NCI-H526 (cell line): ENCODE data around the gene IP6K2.

ENCODE experiments used
- DNase-seq, 2 experiments: peaks; one replicate each; lab custom pipeline; 2025; lab: John Stamatoyannopoulos, UW

IP6K2 gene

DNA sequence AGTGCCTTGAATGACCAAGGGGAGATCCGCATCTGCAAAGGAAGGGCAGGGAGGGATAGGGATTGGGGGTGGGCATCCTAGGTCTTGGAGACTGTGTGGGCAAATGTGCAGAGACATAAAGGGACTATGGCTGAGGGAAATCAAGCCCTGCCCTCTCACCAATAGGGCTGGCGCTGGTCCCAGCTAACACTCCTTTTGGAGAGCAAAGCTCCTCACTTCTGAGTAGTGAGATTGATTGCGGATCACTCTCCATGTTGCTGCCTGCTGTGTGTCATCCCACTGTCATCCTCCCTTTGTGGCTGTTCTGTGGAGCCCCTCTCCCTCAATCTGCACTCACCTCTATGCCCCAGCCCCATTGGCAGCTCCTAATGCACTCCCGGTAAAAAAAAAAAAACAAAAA lies 52.1 kb downstream of the IP6K2 start:
- no peak for DNase-seq

DNA sequence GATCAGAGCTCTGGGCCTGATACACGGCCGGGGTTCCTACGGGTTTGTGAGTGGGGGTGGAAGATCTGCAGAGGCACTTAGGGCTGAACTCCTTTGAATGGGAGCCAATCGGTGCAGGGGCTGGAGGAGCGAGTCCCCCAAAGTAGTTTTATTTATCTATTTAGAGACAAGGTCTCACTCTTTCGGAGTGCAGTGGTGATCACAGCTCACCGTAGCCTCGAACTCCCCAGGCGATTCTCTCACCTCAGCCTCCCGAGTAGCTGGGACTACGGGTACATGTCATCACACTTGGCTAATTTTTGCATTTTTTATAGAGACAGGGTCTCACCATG lies 52.7 kb downstream of the IP6K2 start:
- no peak for DNase-seq

DNA sequence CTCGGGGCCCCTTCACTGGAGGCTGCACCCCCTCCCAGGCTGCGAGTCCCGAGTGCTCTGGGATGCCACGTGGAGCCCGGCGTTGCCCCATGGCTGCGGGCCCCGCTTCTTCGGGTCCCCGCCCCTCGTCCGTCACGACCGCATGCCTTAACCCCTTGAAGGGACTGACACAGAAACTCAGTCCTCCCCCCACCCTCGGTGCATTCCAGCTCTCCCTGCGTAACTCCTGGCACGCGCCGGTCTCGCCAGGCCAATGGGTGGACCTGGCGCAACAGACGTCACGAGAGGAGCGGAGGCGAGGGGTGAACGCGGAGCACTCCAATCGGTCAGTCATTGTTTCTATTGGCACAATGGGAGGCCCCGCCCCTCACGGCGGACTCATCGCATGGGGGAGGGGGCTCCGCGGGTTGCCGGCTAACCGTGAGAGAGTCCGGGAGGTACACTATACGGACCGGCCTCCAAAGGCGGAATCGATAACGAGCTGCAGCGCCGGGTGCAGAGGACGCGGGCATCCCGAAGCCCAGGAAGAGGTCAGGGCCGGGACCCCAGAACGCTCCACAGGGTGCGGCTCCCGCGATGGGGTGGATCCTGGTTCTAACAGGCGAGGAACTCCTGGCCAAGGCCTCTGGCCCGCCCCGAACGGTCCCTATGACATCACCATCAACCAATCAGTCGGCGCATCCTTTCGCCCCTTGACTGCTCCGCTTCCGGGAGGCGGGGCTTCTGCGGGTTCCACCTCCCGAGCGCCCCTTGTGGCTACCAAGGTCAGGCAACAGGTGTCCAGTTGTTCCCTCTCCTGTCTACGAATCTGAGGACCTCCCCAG lies 53.3 kb downstream of the IP6K2 start:
- peak; percentile 96 to 98 for DNase-seq

DNA sequence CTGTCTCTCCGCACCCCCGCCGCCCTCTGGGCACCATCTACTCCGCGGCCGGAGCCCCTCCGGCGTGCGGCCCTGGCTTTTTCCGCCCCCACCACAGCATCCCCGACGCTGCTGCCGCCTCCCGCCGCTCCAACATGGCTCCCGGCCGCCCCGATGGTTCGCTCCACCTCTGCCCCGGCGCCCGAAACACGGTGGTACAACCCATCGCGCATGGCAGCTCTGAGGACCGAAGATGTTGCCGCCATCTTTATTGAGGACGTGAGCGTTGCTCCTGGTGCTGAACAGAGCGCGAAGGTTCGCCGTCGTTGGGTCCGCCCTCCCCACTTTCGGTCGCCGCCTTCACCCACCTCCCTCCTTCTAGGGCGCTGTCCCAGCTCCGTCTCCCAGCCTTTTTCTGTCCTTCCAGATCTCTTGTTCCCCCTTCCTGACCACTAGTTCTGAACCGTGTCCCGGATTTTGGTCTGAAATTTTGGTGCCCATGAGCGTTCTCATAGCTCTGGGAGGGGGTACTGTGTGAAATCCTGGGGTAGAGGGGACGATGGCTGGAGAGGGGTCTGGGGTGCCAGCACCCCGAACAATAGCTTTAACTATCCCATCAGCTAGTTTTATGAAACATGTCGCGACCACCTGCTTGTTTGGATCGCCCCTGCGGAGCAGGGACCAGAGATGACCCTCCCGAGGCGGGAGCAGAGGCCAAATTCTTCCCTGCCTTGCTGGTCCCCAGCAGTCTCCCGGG lies 54.1 kb downstream of the IP6K2 start, which contains the start of gene CELSR3:
Gene CELSR3, minus strand, starts transcription at position 134 of the 736 bp plus-strand sequence. CDS start 252 bp downstream, outside the sequence.
- DNase-seq = peak; percentile 43 to 91

DNA sequence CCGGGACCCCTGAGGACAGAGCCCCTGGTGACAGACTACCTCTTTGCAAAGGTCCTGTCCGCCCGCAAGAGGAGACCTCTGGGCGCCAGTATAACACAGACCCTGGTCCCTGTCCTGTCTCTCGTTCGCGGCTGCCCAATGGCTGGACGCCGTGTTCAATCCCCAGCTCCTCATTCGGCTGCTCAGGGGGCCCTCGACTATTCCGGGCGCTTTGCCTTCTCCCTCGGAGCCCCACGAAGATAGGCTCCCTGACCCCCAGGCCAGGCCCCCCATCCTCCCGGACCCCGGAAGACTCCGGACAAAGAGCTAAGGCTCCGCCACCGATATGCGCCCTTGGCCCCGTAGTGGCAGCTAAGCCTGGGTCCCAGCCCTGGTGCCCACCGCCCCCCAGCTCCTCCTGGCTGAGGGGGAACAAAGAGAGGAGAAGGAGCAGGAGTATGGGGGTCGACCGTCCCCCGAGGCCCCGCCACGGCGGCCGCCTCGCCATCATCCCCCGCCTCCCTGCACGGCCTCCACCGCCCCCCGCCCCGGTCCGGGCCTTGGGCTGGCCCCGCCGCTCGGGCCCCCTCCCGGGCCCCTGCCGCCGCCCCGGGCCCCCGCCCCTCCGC lies 54.8 kb downstream of the IP6K2 start:
- DNase-seq = no peak

DNA sequence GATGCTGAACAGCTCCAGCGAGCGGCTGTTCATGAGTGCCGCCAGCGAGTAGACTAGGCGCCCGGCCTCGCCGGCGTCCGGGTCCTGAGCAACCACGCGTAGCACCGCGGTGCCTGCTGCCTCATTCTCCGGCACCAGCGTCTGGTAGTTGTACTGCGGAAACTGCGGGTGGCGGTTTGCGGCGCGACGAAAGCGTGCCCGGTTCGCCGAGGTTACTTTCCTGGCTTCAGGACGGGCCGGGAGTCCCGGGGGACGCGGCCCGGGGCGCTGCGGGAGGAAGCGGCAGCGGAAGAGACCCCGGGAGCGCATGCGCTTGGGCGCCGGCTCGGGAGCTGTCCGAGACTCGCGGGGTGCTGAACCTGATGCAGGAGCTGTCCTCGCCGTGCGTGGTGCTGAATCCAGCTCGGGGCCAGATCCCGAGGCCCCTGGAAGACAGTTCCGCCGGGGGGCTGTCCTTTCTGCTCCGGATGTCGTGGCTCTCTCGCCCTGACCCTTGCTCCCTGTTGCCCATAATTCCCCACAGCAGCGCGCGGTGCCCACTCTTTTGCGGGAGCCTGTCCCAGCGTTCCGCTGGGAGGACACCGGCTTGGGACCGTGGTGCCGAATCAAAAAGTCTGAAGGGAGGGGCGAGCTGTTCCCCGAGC lies 55.4 kb downstream of the IP6K2 start:
- DNase-seq = no peak

DNA sequence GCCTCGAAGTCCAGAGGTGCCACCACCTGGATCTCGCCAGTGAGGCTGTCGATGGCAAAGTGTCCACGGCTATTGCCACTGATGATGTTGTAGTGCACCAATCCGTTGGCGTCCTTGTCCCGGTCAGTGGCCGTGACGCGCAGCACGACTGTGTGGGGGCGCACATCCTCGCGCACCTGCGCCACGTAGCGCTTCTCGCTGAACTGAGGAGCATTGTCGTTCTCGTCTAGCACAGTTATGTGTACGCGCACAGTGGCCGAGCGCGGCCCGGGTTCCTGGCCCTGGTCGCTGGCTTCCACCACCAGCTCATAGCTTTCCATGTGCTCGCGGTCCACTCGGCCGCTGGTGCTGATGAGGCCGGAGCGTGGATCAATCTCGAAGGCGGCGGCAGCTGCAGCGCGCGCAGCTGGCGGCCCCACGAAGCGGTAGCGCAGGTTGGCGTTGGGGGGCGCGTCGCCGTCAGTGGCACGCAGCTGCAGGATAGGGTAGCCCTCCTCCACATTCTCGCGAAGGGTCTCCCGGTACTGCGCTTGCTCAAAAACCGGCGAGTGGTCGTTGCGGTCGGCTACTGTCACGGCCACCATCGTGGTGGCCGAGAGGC lies 56.1 kb downstream of the IP6K2 start:
- no peak for DNase-seq

DNA sequence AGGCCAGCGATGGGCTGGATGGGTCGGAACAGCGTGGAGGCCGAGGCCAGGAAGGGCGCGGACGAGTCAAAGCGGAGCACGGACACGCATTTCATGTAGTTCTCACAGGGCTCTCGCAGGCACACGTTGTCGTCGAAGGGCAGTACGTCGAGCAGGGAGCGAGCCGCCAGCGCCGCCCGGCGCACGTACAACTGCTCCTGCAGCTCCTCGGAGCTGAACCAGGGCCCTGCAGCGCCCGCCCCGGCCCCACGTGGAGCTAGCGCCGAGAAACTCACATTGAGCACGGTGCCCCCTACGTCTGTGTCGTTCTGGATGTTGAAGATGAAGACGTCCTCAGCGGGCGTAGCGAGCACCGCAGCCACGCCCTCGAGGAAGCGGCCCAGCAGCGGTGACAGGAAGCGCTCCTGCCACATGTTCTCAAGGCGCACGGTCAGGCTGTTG lies 60.2 kb downstream of the IP6K2 start:
- no peak for DNase-seq

DNA sequence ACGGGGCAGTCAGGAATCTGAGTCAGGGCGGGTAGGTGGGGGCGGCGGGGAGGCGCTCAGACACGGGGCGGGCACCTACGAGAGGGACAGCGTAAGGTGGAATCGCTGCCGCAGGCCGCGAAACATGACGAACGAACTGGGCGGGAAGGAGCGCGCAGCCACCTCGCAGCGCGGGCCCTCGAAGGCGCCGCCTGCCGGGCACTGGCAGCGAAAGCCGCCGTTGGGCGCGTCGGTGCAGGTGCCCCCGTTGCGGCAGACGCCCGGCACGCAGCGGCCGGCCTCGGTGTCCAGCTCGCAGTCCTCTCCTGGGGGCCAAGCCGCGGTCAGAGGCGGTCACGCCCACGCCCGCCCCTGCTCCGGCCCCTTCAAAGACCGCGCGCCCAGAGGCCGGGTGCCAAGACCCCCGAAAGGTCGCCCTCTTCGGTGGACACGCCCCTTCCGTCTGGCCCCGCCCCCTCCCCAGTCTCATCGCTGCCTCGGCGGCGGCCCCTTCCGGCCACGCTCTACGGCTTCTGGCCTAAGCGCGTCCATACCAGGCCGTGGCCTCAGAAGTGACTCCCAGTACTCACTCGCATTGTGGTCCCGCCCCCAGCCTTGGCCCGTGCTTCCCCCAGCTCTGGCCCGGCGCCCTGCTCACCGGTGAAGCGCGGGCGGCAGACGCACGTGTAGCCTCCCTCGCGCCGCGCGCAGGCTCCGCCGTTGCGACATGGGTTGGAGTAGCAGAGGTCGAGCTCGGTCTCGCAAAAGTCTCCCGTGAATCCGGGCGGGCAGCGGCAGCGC lies 60.8 kb downstream of the IP6K2 start:
- DNase-seq = no peak

DNA sequence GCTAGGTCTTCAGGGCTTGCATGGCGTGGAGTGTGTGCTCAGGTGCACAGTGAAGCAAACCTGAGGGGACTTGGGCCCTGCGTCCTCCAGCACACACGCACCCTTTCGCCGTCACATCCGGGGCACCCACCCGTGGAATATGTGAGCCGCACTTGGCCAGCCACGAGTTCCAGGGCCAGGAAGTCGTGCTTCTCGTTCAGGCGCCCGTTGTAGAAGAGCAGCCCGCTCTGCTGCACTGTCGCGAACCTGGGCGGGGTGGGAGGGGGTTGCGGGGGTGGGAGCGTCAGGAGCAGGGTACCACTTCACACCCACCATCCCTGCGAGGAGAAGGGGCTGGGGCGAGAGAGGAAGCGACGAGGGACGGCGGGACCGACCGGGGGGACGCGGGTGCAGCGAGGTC lies 61.4 kb downstream of the IP6K2 start:
- no peak for DNase-seq

DNA sequence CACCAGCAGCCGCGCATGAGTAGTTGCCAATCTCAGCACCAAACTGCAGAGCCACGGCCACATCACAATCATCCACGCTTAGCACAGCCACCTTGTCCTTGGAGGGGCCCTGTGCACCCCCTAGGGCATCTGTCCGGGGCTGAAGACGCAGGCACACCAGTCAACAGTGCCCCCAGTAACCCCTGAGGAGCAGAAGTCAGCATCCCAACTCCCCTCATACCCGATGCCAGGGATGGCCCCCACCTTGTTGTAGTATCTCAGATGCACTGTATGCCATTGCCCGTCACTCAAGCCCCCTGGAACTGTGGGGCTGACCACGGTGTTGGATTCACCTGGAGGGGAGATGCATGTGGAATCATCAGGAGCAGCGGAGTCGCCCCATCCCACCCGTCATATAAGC lies 62.0 kb downstream of the IP6K2 start:
- DNase-seq = no peak

DNA sequence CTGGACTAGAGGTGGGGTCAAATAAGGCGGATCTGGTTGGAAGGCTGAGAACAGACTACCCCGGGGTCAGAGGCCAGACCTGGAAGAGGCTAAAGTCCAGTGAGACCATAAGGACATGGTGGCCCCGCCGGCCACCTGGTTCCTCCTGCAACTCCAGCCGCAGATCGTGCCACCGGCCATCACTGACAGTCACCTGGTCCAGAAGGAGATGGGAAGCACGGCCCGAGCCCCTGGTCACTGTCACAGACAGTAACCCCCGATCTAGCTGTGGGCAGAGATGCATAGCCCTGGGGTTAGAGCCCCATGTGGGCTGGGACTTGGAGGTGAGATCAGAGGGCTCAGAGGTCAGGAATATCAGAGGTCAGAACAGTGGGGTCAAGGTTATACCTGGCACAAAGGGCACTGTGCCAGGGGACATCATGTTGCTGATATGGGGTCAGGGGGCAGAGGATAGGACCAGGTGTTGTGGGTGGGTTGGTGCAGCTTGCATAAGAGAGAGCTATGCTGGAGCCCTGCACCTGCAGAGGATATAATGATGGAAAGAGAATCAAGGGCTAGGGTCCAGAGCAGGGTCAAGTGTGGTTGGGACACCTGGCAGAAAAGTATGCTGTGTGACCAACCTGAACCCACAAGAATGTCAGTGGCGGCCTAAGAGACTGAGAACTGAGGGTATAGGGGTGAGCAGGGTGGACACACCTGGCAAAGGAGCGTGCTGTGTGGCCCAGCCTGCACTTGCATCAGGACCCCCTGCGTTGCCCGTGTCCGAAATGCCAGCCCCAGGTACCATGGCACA lies 63.9 kb downstream of the IP6K2 start:
- DNase-seq = no peak

DNA sequence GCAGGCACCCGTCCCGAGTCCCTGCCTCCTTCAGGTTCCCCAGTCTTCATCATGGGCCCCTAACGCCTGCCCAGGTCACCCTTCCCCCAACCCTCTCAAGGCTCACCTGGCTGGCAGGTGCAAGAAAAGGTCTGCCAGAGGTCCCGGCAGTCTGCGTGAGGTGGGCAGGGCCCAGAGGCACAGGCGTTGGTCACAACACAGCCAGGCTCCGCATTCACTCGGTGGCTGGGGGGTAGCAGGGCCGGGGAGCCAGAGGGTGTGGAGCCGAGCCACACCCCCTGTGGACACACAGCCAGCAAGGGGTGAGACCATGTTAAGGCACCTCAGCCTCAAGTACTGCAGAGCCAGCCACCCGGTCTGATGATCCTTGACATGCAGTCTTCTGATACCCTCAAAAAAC lies 65.2 kb downstream of the IP6K2 start:
- DNase-seq = no peak

DNA sequence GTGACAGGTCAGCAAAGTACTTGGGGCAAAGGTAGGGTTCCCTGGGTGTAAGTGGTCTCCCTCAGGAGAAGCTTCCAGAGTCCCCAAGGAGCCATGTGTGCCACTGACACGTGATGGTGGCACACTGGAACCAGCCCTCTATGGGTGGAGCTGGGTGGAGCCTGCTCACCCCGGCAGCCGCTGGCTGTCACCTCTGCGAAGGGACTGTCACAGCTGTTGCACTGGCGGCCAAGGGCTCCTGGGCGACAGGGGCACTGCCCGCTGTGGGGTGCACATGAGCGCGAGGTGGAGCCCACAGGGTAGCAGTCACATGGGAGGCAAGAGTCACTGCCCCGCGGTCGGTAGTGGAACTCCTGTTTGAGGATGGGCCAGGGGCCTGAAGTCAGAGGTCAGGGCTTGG lies 66.3 kb downstream of the IP6K2 start:
- DNase-seq = no peak

DNA sequence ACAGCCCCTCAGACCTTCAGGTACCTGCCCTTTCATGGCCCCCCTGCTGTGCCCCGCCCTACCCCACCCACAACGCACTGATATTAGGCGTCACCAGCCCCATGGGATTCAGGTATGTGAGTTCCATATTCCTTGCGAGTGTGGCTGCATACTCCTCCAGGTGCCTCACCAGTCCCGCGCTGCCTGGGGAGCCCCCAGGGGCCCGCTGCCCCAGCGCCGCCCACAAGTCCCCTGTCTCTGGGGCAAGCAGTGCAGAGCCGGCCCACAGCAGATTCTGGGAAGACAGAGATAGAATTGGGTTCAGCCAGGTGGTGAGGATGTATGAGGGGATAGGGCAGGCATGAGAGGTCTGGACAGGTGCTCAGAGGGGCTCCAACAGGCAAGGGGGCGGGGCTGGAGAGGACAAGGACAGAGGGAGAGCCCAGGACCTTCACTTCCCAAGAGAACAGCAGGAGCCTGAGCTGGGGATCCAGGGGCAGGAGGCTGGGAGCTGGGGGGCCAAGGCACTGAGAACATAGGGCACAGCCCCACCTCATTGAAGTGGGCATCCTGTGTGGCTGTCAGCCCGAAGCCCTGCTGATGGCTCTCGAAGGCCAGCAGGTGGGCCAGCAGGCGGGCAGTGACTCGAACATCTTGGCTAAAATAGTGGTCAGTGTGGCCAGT lies 68.7 kb downstream of the IP6K2 start:
- DNase-seq = no peak

DNA sequence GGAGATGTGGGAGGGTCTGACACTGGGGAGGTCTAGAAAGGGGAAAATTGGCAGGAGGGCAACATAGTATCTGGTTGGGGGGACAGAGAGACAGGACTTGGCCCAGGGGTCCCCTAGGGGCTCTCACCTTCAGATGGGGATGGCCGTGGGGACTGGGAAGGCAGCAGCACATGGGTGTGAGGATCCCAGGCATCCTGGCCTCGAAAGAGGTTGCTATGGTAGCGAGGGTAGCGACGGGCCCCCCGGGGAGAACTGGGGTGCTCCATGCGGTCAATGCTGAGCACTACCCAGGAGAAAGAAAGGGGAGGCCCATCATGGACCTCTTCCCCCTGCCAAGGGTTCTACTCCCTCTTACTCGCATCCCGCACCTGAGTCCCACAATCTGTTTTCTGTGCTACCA lies 69.3 kb downstream of the IP6K2 start:
- DNase-seq = no peak

DNA sequence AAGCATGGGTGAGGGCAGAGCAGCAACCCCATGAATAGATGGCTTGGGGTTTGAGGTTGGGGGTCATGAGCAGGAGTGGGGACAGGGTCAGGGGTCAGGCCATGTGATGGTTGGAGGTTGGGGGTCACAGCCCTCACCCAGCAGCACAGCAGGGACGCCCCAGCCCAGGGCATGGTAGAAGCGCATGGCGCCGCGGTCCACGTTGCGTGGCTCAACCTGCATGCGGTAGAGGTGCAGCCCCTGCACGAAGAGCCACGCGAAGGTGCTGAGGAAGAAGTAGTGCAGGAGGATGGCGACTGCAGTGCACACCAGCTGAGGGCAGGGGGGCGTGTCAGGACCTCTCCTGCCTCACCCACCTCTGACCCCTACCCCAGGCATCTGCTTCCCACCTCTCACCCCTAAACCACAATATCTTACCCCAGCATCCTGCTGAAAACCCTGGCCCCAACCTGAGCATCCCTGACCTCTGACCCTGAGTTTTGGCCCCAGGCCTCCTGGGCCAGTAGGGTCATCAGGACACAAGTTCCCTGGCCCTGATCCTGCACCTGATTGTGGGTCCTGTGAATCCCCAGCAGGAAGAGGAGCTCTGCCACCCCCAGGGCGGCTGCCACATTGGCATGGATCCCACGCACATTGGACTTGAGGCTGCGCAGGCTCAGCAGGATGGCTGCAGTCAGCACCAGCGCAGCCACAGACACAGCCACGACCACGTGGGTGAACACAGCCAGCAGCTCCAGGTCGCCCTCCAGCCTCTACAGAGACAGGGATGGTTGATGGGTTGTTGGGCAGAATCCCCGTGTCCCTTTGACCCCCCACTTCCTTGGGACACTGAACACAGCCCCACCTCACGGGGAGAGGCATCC lies 71.9 kb downstream of the IP6K2 start:
- no peak for DNase-seq

DNA sequence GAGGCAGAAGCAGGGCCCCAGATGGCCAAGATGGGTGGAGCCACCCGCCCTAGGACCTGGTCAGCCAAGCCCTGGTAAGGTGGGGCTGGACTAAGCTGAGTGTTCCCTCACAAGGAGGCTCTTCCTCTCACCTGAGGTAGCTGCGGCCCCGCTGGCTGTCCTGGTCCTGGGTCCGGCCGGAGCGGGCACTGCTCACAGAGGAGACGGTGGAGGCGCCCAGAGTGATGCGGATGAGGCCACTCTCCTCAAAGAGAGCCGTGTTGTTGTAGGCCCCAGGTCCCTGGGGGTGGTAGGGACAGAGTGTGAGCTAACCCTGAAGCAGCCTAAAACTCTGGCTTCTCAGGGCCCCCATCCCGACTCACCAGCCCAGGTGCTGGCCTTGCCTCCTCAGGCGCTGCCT lies 74.4 kb downstream of the IP6K2 start:
- no peak for DNase-seq

DNA sequence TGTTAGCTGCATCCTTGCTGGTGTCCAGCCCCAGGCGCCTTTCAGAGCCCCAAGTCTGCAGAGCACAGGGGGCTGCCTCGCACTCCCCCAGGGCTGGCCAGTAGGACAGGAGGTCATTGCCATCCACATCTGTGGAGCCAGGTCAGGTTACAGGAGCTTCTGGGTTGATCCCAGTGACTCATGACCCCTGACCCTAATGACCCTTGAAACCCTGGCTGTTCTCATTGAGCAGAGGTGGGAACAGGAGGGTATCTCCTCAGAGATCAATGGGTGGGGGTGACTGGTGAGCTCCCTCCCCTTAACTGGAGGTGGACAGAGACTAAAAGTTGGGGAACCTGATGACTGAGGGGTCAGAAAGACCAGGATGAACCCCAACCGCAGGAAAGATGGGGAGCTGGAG lies 75.6 kb downstream of the IP6K2 start:
- DNase-seq = no peak
